ENCODE results near the gene ADAMTS3. TPM values are rescaled to one million over a fixed set of nuclear protein-coding genes. Genes with fewer than 3 reads are reported as not detected.

The ADAMTS3 gene
- total and polyA plus RNA-seq, 9 of the 15 experiments (the other 6 are each of a cell fraction or from before 2014, with no cell fraction given): 4.0 to 18.0 (median 12.1) TPM

- POLR2A ChIA-PET: no interaction called here
- CTCF ChIA-PET (ENCODE audit: low intra/inter-chr PET ratio): no interaction called here
- in situ Hi-C loops (cut with MboI): loop anchor here (10.0 kb wide), 1 partner anchor 705 kb away; no protein-coding TSS in a partner anchor
- intact Hi-C loops (cut with micrococcal nuclease): loop anchor here (10.0 kb wide), 3 partner anchors 445 to 935 kb away; partner anchors contain the start of gene ANKRD17
- FAIRE-seq: no peak
- Histone ChIP-seq H3K27me3 (ENCODE audit: control insufficient read depth in 2 of 2, insufficient read depth in 2 of 2, low read length in 2 of 2) (no peaks in the 10 kb centered on the region), H3K4me1 (replicated peaks in 1 of 2; ENCODE audit: control insufficient read depth in 2 of 2, insufficient read depth in 2 of 2, low read length in 2 of 2) (no peaks in the 10 kb centered on the region; a peak in 2 of 5 replicates), H3K4me3 (no peak overlapping the region), H2AFZ (ENCODE audit: low read depth, low read length) (no peak overlapping the region), H3K9me1 (ENCODE audit: control insufficient read depth, insufficient read depth, low read length) (no peaks in the 10 kb centered on the region), H3K9ac (ENCODE audit: insufficient read depth in 1 of 2, low read depth in 2 of 2, low read length in 2 of 2) (no peak overlapping the region), H4K20me1 (replicated peaks; ENCODE audit: control insufficient read depth, insufficient read depth, low read length) (no peaks in the 10 kb centered on the region), H3K36me3 (ENCODE audit: control insufficient read depth, insufficient read depth, low read length) (peaks cover 34% of the 10 kb centered on the region; the same call in 2 of the 3 replicates), H3K4me2 (ENCODE audit: insufficient read depth, low read length) (no peak overlapping the region), H3K9me3 (replicated peaks; ENCODE audit: control insufficient read depth, insufficient read depth, low read depth, low read length) (no peaks in the 10 kb centered on the region), H3K79me2 (ENCODE audit: control insufficient read depth, insufficient read depth, low read length) (no peaks in the 10 kb centered on the region), H3K27ac (ENCODE audit: extremely low read depth, low read depth, low read length) (no peak overlapping the region)
- no peak for DNase-seq (ENCODE audit: extremely low read depth in 1 of 4, low spot score in 3 of 4)
- no TSS peak for BruUV-seq (replicated peaks)
- WGBS (ENCODE audit: insufficient coverage, low coverage, missing lambda C conversion rate): 81% methylated on average over 4 of the region's 4 CpGs
- ATAC-seq: no peak
- TF ChIP-seq, protein P1, sequence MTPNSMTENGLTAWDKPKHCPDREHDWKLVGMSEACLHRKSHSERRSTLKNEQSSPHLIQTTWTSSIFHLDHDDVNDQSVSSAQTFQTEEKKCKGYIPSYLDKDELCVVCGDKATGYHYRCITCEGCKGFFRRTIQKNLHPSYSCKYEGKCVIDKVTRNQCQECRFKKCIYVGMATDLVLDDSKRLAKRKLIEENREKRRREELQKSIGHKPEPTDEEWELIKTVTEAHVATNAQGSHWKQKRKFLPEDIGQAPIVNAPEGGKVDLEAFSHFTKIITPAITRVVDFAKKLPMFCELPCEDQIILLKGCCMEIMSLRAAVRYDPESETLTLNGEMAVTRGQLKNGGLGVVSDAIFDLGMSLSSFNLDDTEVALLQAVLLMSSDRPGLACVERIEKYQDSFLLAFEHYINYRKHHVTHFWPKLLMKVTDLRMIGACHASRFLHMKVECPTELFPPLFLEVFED (CRISPR knock-in tag; conservative IDR thresholded peaks at IDR 0.05): no peak
- no peak for TF ChIP-seq HNRNPH1 (optimal IDR thresholded peaks at IDR 0.05; ENCODE audit: low read depth, low read length)
- TF ChIP-seq, protein P2, sequence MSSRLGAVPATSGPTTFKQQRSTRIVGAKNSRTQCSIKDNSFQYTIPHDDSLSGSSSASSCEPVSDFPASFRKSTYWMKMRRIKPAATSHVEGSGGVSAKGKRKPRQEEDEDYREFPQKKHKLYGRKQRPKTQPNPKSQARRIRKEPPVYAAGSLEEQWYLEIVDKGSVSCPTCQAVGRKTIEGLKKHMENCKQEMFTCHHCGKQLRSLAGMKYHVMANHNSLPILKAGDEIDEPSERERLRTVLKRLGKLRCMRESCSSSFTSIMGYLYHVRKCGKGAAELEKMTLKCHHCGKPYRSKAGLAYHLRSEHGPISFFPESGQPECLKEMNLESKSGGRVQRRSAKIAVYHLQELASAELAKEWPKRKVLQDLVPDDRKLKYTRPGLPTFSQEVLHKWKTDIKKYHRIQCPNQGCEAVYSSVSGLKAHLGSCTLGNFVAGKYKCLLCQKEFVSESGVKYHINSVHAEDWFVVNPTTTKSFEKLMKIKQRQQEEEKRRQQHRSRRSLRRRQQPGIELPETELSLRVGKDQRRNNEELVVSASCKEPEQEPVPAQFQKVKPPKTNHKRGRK (tag; IDR thresholded peaks at IDR 0.05): no peak
- TF ChIP-seq, protein P3, sequence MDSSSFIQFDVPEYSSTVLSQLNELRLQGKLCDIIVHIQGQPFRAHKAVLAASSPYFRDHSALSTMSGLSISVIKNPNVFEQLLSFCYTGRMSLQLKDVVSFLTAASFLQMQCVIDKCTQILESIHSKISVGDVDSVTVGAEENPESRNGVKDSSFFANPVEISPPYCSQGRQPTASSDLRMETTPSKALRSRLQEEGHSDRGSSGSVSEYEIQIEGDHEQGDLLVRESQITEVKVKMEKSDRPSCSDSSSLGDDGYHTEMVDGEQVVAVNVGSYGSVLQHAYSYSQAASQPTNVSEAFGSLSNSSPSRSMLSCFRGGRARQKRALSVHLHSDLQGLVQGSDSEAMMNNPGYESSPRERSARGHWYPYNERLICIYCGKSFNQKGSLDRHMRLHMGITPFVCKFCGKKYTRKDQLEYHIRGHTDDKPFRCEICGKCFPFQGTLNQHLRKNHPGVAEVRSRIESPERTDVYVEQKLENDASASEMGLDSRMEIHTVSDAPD (CRISPR knock-in tag; IDR thresholded peaks at IDR 0.05): no peak
- no peak for TF ChIP-seq TEAD4 (IDR thresholded peaks at IDR 0.05; ENCODE audit: low read length)
- TF ChIP-seq TEAD4 (CRISPR knock-in tag; IDR thresholded peaks at IDR 0.05; ENCODE audit: borderline replicate concordance): no peak
Observed at GRCh38 chr4:72319601-72320021, 249.4 kb downstream of the ADAMTS3 start.

Measured in K562 (cell line).